HG03025 (cell line): ENCODE results near the gene TXLNG.
A peak's percentile ranks its signal among the peaks of the same experiment; 100 is the strongest.
"Not testable (repeated sequence)": the region's sequence is repeated elsewhere in the genome, so short reads cannot be mapped to it uniquely, and the experiment has no call there.

Source experiments
- ATAC-seq: cut with Tn5 transposase; IDR thresholded peaks from one replicate; pipeline ENCODE4 v1.9.1; 2021; ENCODE audit warnings: mild to moderate bottlenecking, moderate library complexity; ENCODE audit not compliant: unreplicated experiment, low FRiP score

TXLNG gene

GRCh38 chrX:16836371-16836770, 50.1 kb downstream of the TXLNG start:
- ATAC-seq: no peak

- ATAC-seq: no peak
Measured at GRCh38 chrX:16838202-16839066, 52.2 kb downstream of the TXLNG start.

GRCh38 chrX:16839219-16839851, 53.1 kb downstream of the TXLNG start:
- ATAC-seq: no peak

GRCh38 chrX:16839852-16840460, 53.7 kb downstream of the TXLNG start:
- no peak for ATAC-seq

GRCh38 chrX:16842684-16843083, 56.4 kb downstream of the TXLNG start:
- no peak for ATAC-seq

GRCh38 chrX:16843208-16843909, 57.1 kb downstream of the TXLNG start:
- no peak for ATAC-seq

GRCh38 chrX:16845686-16846085, 59.4 kb downstream of the TXLNG start:
- ATAC-seq: no peak

GRCh38 chrX:16848541-16848940, 62.3 kb downstream of the TXLNG start:
- ATAC-seq: no peak

- no peak for ATAC-seq
Measured at GRCh38 chrX:16851421-16851820, 65.2 kb downstream of the TXLNG start.

- ATAC-seq: no peak
Measured at GRCh38 chrX:16851827-16852226, 65.6 kb downstream of the TXLNG start.

GRCh38 chrX:16852617-16853179, 66.4 kb downstream of the TXLNG start:
- no peak for ATAC-seq

GRCh38 chrX:16853537-16853936, 67.3 kb downstream of the TXLNG start:
- no peak for ATAC-seq

- no peak for ATAC-seq
Measured at GRCh38 chrX:16855363-16856075, 69.3 kb downstream of the TXLNG start.

- ATAC-seq: not testable (repeated sequence)
Measured at GRCh38 chrX:16856076-16856404, 69.8 kb downstream of the TXLNG start.

GRCh38 chrX:16856744-16857143, 70.5 kb downstream of the TXLNG start:
- ATAC-seq: no peak

- ATAC-seq: no peak
Measured at GRCh38 chrX:16862829-16863228, 76.6 kb downstream of the TXLNG start.

- ATAC-seq: no peak
Measured at GRCh38 chrX:16867947-16868346, 81.7 kb downstream of the TXLNG start.

- no peak for ATAC-seq
Measured at GRCh38 chrX:16868920-16869319, 82.7 kb downstream of the TXLNG start.

GRCh38 chrX:16869393-16870094, 83.3 kb downstream of the TXLNG start:
- ATAC-seq: peak; percentile 43
